ENCODE data around the gene MYO15A. TPM values are rescaled to one million over a fixed set of nuclear protein-coding genes. Genes with fewer than 3 reads are reported as not detected.

Gene MYO15A
- total RNA-seq, 1 donor from 2014 or later = 0.31 TPM

- DNase-seq (ENCODE audit: low spot score) = no peak
- no peaks in the 10 kb centered on the region for H3K27me3 Mint-ChIP-seq (ENCODE audit: insufficient read depth)
- intact Hi-C loops (cut with micrococcal nuclease) = no loop called here
- no peak overlapping the region for H3K4me3 Mint-ChIP-seq
- peaks cover 7% of the 10 kb centered on the region for H3K36me3 Mint-ChIP-seq (ENCODE audit: low read depth)
- H3K27ac Mint-ChIP-seq = no peak overlapping the region
- H3K4me1 Mint-ChIP-seq (ENCODE audit: low read depth) = no peaks in the 10 kb centered on the region
- no peaks in the 10 kb centered on the region for H3K9me3 Mint-ChIP-seq
These were observed 1.3 kb upstream of the MYO15A start for GRCh38 chr17:18107061-18107790.

GRCh38 chr17:18107971-18108370, 585 bp upstream of the MYO15A start:
- Mint-ChIP-seq H3K36me3 (ENCODE audit: low read depth) (peaks cover 7% of the 10 kb centered on the region), H3K27me3 (ENCODE audit: insufficient read depth) (no peaks in the 10 kb centered on the region), H3K4me3 (no peak overlapping the region), H3K9me3 (no peaks in the 10 kb centered on the region), H3K27ac (no peak overlapping the region), H3K4me1 (ENCODE audit: low read depth) (no peaks in the 10 kb centered on the region)
- no peak for DNase-seq (ENCODE audit: low spot score)
- intact Hi-C loops (cut with micrococcal nuclease) = no loop called here

GRCh38 chr17:18109935-18110485, 1.5 kb downstream of the MYO15A start:
- H3K36me3 Mint-ChIP-seq (ENCODE audit: low read depth) = peaks cover 5% of the 10 kb centered on the region
- DNase-seq (ENCODE audit: low spot score) = no peak
- H3K27ac Mint-ChIP-seq = no peak overlapping the region
- H3K27me3 Mint-ChIP-seq (ENCODE audit: insufficient read depth) = no peaks in the 10 kb centered on the region
- intact Hi-C loops (cut with micrococcal nuclease) = no loop called here
- no peaks in the 10 kb centered on the region for H3K9me3 Mint-ChIP-seq
- H3K4me1 Mint-ChIP-seq (ENCODE audit: low read depth) = no peaks in the 10 kb centered on the region
- no peak overlapping the region for H3K4me3 Mint-ChIP-seq

- Mint-ChIP-seq H3K36me3 (ENCODE audit: low read depth) (peaks cover 5% of the 10 kb centered on the region), H3K9me3 (no peaks in the 10 kb centered on the region), H3K4me3 (no peak overlapping the region), H3K27ac (no peak overlapping the region), H3K4me1 (ENCODE audit: low read depth) (no peaks in the 10 kb centered on the region), H3K27me3 (ENCODE audit: insufficient read depth) (no peaks in the 10 kb centered on the region)
- intact Hi-C loops (cut with micrococcal nuclease) = no loop called here
- DNase-seq (ENCODE audit: low spot score) = no peak
These were observed 2.1 kb downstream of the MYO15A start for GRCh38 chr17:18110636-18111145.

GRCh38 chr17:18111330-18111971, 2.9 kb downstream of the MYO15A start:
- intact Hi-C loops (cut with micrococcal nuclease) = no loop called here
- Mint-ChIP-seq H3K36me3 (ENCODE audit: low read depth) (peaks cover 5% of the 10 kb centered on the region), H3K4me3 (no peak overlapping the region), H3K4me1 (ENCODE audit: low read depth) (no peaks in the 10 kb centered on the region), H3K27ac (no peak overlapping the region), H3K27me3 (ENCODE audit: insufficient read depth) (no peaks in the 10 kb centered on the region), H3K9me3 (no peaks in the 10 kb centered on the region)
- no peak for DNase-seq (ENCODE audit: low spot score)

GRCh38 chr17:18115517-18115916, 7.0 kb downstream of the MYO15A start:
- H3K36me3 Mint-ChIP-seq (ENCODE audit: low read depth) = no peaks in the 10 kb centered on the region
- no peak overlapping the region for H3K4me3 Mint-ChIP-seq
- no peak overlapping the region for H3K27ac Mint-ChIP-seq
- peaks cover 6% of the 10 kb centered on the region for H3K9me3 Mint-ChIP-seq
- DNase-seq (ENCODE audit: low spot score) = no peak
- peaks cover 2% of the 10 kb centered on the region for H3K27me3 Mint-ChIP-seq (ENCODE audit: insufficient read depth)
- intact Hi-C loops (cut with micrococcal nuclease) = no loop called here
- no peaks in the 10 kb centered on the region for H3K4me1 Mint-ChIP-seq (ENCODE audit: low read depth)

GRCh38 chr17:18116078-18116477, 7.5 kb downstream of the MYO15A start:
- Mint-ChIP-seq H3K4me1 (ENCODE audit: low read depth) (no peaks in the 10 kb centered on the region), H3K36me3 (ENCODE audit: low read depth) (no peaks in the 10 kb centered on the region), H3K27ac (no peak overlapping the region), H3K4me3 (no peak overlapping the region), H3K27me3 (ENCODE audit: insufficient read depth) (peaks cover 2% of the 10 kb centered on the region), H3K9me3 (peaks cover 6% of the 10 kb centered on the region)
- intact Hi-C loops (cut with micrococcal nuclease) = no loop called here
- DNase-seq (ENCODE audit: low spot score) = no peak

GRCh38 chr17:18117533-18117932, 9.0 kb downstream of the MYO15A start:
- Mint-ChIP-seq H3K36me3 (ENCODE audit: low read depth) (no peaks in the 10 kb centered on the region), H3K4me1 (ENCODE audit: low read depth) (no peaks in the 10 kb centered on the region), H3K9me3 (peaks cover 6% of the 10 kb centered on the region), H3K27ac (no peak overlapping the region), H3K4me3 (no peak overlapping the region), H3K27me3 (ENCODE audit: insufficient read depth) (peaks cover 2% of the 10 kb centered on the region)
- intact Hi-C loops (cut with micrococcal nuclease) = no loop called here
- DNase-seq (ENCODE audit: low spot score) = no peak

- Mint-ChIP-seq H3K9me3 (peaks cover 6% of the 10 kb centered on the region), H3K27me3 (ENCODE audit: insufficient read depth) (peaks cover 2% of the 10 kb centered on the region), H3K36me3 (ENCODE audit: low read depth) (no peaks in the 10 kb centered on the region), H3K4me1 (ENCODE audit: low read depth) (no peaks in the 10 kb centered on the region), H3K27ac (no peak overlapping the region), H3K4me3 (no peak overlapping the region)
- no peak for DNase-seq (ENCODE audit: low spot score)
- intact Hi-C loops (cut with micrococcal nuclease) = no loop called here
These were observed 9.7 kb downstream of the MYO15A start for GRCh38 chr17:18117982-18118975.

- no peak for DNase-seq (ENCODE audit: low spot score)
- Mint-ChIP-seq H3K4me3 (no peak overlapping the region), H3K27me3 (ENCODE audit: insufficient read depth) (peaks cover 2% of the 10 kb centered on the region), H3K36me3 (ENCODE audit: low read depth) (no peaks in the 10 kb centered on the region), H3K9me3 (peaks cover 6% of the 10 kb centered on the region), H3K4me1 (ENCODE audit: low read depth) (no peaks in the 10 kb centered on the region), H3K27ac (no peak overlapping the region)
- intact Hi-C loops (cut with micrococcal nuclease) = no loop called here
These were observed 10.7 kb downstream of the MYO15A start for GRCh38 chr17:18119166-18119745.

- H3K27me3 Mint-ChIP-seq (ENCODE audit: insufficient read depth) = peaks cover 2% of the 10 kb centered on the region
- intact Hi-C loops (cut with micrococcal nuclease) = no loop called here
- no peak overlapping the region for H3K27ac Mint-ChIP-seq
- peaks cover 6% of the 10 kb centered on the region for H3K9me3 Mint-ChIP-seq
- DNase-seq (ENCODE audit: low spot score) = no peak
- no peaks in the 10 kb centered on the region for H3K4me1 Mint-ChIP-seq (ENCODE audit: low read depth)
- H3K36me3 Mint-ChIP-seq (ENCODE audit: low read depth) = no peaks in the 10 kb centered on the region
- no peak overlapping the region for H3K4me3 Mint-ChIP-seq
These were observed 11.4 kb downstream of the MYO15A start for GRCh38 chr17:18119938-18120337.

- Mint-ChIP-seq H3K4me1 (ENCODE audit: low read depth) (no peaks in the 10 kb centered on the region), H3K36me3 (ENCODE audit: low read depth) (no peaks in the 10 kb centered on the region), H3K27me3 (ENCODE audit: insufficient read depth) (peaks cover 2% of the 10 kb centered on the region), H3K4me3 (no peak overlapping the region), H3K9me3 (peaks cover 6% of the 10 kb centered on the region), H3K27ac (no peak overlapping the region)
- intact Hi-C loops (cut with micrococcal nuclease) = no loop called here
- no peak for DNase-seq (ENCODE audit: low spot score)
These were observed 12.0 kb downstream of the MYO15A start for GRCh38 chr17:18120461-18121017.
